ENCODE measurements around the gene ZRANB2.
A peak's percentile ranks its signal among the peaks of the same experiment; 100 is the strongest.

ZRANB2 gene

DNA sequence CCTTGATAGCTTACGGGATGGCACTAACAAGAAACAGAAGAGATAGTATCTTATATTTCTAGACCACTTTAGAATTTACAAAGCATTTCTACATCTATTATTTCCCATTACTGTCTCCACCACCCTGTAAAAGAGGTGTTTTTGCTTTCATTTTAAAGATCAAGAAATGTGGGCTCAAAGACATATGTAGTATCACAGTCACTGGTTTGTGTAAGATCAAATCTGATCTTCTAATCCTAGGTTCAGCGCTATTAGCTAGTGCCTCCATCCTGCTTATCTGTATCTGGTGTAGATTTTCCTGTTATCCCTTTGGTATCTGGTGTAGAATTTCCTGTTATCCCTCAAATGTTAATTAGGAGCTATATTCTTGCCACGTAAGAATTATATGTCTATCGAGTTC lies 23.6 kb upstream of the ZRANB2 start:
- Histone ChIP-seq H3K4me2 (ENCODE audit: low read length) (no peak overlapping the region), H3K79me1 (ENCODE audit: low read length) (no peaks in the 10 kb centered on the region), H3K9ac (ENCODE audit: low read length) (no peak overlapping the region), H3K4me1 (ENCODE audit: control insufficient read depth, low read depth, low read length) (no peaks in the 10 kb centered on the region), H2BK5ac (ENCODE audit: low read length) (no peak overlapping the region), H4K8ac (ENCODE audit: low read depth, low read length) (no peak overlapping the region), H3K36me3 (ENCODE audit: control insufficient read depth, insufficient read depth, low read length) (no peaks in the 10 kb centered on the region), H3K23ac (ENCODE audit: low read length) (no peak overlapping the region), H3K18ac (ENCODE audit: low read length) (no peak overlapping the region), H2BK120ac (ENCODE audit: low read depth, low read length) (no peak overlapping the region), H3K4me3 (ENCODE audit: low read length) (no peak overlapping the region), H2AK5ac (ENCODE audit: low read length) (no peak overlapping the region), H3K79me2 (ENCODE audit: control insufficient read depth, insufficient read depth, low read length) (no peaks in the 10 kb centered on the region), H3K4ac (ENCODE audit: low read depth, low read length) (no peak overlapping the region), H2BK15ac (replicated peaks; ENCODE audit: low read depth) (no peak overlapping the region), H3K27ac (ENCODE audit: low read depth, low read length) (no peak overlapping the region), H3K56ac (ENCODE audit: low read length) (no peak overlapping the region), H3K27me3 (ENCODE audit: insufficient read depth, low read length, poor library complexity) (no peaks in the 10 kb centered on the region), H4K5ac (ENCODE audit: low read length) (no peak overlapping the region)
- DNase-seq = no peak
- no CpG with 5 or more reads among the region's 4 CpGs for WGBS (ENCODE audit: extremely low coverage, insufficient coverage, low lambda C conversion rate)

DNA sequence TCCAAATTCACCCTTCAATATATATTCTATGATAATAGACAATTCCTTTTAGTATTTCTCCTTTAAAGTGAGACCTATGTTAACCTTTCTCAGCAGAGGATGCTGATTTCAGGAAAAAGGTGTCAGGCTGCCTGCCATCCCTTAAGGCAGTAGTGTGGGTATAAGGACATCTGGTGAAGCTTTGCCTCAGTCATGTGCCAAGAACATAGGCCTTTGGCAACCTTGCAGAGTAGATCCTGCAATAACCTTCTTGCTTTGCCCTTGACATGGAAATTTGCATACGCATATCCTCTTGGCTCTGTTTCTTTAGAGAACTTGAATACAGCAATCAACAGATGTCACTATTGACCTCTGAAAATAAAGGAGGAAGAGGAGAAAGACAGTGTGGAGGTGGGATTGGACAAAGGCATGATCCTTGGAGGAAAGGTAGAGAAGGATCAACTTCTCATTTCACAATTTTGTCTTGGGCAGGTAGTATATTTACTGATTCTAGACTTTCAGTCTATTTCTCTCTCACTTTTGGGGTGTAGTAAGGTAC lies 21.1 kb upstream of the ZRANB2 start:
- H2BK5ac ChIP-seq (ENCODE audit: low read length) = no peak overlapping the region
- H4K8ac ChIP-seq (ENCODE audit: low read depth, low read length) = no peak overlapping the region
- H3K23ac ChIP-seq (ENCODE audit: low read length) = no peak overlapping the region
- H2BK15ac ChIP-seq (replicated peaks; ENCODE audit: low read depth) = no peak overlapping the region
- DNase-seq = peak; percentile 11
- no peaks in the 10 kb centered on the region for H3K79me1 ChIP-seq (ENCODE audit: low read length)
- no peak overlapping the region for H2AK5ac ChIP-seq (ENCODE audit: low read length)
- no peaks in the 10 kb centered on the region for H3K4me1 ChIP-seq (ENCODE audit: control insufficient read depth, low read depth, low read length)
- no peak overlapping the region for H3K9ac ChIP-seq (ENCODE audit: low read length)
- no peak overlapping the region for H3K4me2 ChIP-seq (ENCODE audit: low read length)
- no peaks in the 10 kb centered on the region for H3K36me3 ChIP-seq (ENCODE audit: control insufficient read depth, insufficient read depth, low read length)
- no peak overlapping the region for H2BK120ac ChIP-seq (ENCODE audit: low read depth, low read length)
- H3K79me2 ChIP-seq (ENCODE audit: control insufficient read depth, insufficient read depth, low read length) = no peaks in the 10 kb centered on the region
- H4K5ac ChIP-seq (ENCODE audit: low read length) = no peak overlapping the region
- no CpG with 5 or more reads among the region's 1 CpG for WGBS (ENCODE audit: extremely low coverage, insufficient coverage, low lambda C conversion rate)
- H3K18ac ChIP-seq (ENCODE audit: low read length) = no peak overlapping the region
- H3K56ac ChIP-seq (ENCODE audit: low read length) = no peak overlapping the region
- no peak overlapping the region for H3K4ac ChIP-seq (ENCODE audit: low read depth, low read length)
- no peak overlapping the region for H3K27ac ChIP-seq (ENCODE audit: low read depth, low read length)
- H3K4me3 ChIP-seq (ENCODE audit: low read length) = no peak overlapping the region
- no peaks in the 10 kb centered on the region for H3K27me3 ChIP-seq (ENCODE audit: insufficient read depth, low read length, poor library complexity)

DNA sequence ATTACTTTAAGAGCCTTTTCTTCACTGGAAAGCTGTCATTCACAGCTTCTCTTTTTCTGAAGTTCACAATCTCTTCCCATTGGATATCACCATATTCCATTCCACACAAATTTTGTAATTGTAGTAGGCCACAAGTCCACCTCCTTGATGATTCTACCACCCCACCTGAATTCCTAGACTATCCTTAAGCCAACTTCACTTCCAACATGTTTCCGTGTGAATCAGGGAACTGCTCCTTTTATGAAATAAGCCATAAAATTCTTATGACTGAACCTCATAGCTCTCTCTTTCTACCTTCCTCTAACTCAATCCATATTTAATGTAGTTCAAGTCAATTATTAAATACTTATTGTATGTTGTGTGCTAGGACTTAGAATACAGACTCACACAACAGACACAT lies 16.6 kb upstream of the ZRANB2 start:
- Histone ChIP-seq H4K8ac (ENCODE audit: low read depth, low read length) (no peak overlapping the region), H2BK120ac (ENCODE audit: low read depth, low read length) (no peak overlapping the region), H3K79me2 (ENCODE audit: control insufficient read depth, insufficient read depth, low read length) (no peaks in the 10 kb centered on the region), H3K36me3 (ENCODE audit: control insufficient read depth, insufficient read depth, low read length) (no peaks in the 10 kb centered on the region), H2BK5ac (ENCODE audit: low read length) (no peak overlapping the region), H3K4ac (ENCODE audit: low read depth, low read length) (no peak overlapping the region), H2AK5ac (ENCODE audit: low read length) (no peak overlapping the region), H3K4me3 (ENCODE audit: low read length) (no peak overlapping the region), H3K23ac (ENCODE audit: low read length) (no peak overlapping the region), H3K9ac (ENCODE audit: low read length) (no peak overlapping the region), H3K4me1 (ENCODE audit: control insufficient read depth, low read depth, low read length) (no peaks in the 10 kb centered on the region), H3K4me2 (ENCODE audit: low read length) (no peak overlapping the region), H2BK15ac (replicated peaks; ENCODE audit: low read depth) (no peak overlapping the region), H4K5ac (ENCODE audit: low read length) (no peak overlapping the region), H3K27me3 (ENCODE audit: insufficient read depth, low read length, poor library complexity) (no peaks in the 10 kb centered on the region), H3K18ac (ENCODE audit: low read length) (no peak overlapping the region), H3K79me1 (ENCODE audit: low read length) (no peaks in the 10 kb centered on the region), H3K27ac (ENCODE audit: low read depth, low read length) (no peak overlapping the region), H3K56ac (ENCODE audit: low read length) (no peak overlapping the region)
- no peak for DNase-seq
- WGBS (ENCODE audit: extremely low coverage, insufficient coverage, low lambda C conversion rate) = no CpG with 5 or more reads among the region's 1 CpG

DNA sequence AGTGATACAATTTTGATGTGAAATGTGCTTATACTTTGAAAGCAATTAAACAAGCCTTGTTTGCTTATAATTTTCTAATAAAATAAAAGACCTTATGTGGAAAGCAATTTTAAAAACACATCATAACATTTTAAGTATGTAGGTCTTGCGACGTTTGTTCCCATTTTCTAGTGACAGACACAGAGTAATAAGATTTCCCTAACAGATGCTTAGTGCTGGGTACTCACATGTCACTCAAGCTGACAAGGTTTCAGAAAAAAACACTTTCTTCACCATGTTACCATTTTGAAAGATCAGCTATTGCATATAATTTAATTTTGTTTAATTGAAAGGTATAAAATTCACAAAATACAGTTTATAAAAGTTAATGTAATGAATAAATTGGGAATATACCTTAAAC lies 14.1 kb upstream of the ZRANB2 start:
- H3K79me2 ChIP-seq (ENCODE audit: control insufficient read depth, insufficient read depth, low read length) = no peaks in the 10 kb centered on the region
- no peak overlapping the region for H3K9ac ChIP-seq (ENCODE audit: low read length)
- no peak overlapping the region for H3K27ac ChIP-seq (ENCODE audit: low read depth, low read length)
- H3K4me3 ChIP-seq (ENCODE audit: low read length) = no peak overlapping the region
- H3K23ac ChIP-seq (ENCODE audit: low read length) = no peak overlapping the region
- H3K79me1 ChIP-seq (ENCODE audit: low read length) = no peaks in the 10 kb centered on the region
- H2BK120ac ChIP-seq (ENCODE audit: low read depth, low read length) = no peak overlapping the region
- no peaks in the 10 kb centered on the region for H3K27me3 ChIP-seq (ENCODE audit: insufficient read depth, low read length, poor library complexity)
- WGBS (ENCODE audit: extremely low coverage, insufficient coverage, low lambda C conversion rate) = no CpG with 5 or more reads among the region's 2 CpGs
- no peak overlapping the region for H3K4me2 ChIP-seq (ENCODE audit: low read length)
- no peak overlapping the region for H4K8ac ChIP-seq (ENCODE audit: low read depth, low read length)
- H4K5ac ChIP-seq (ENCODE audit: low read length) = no peak overlapping the region
- no peak overlapping the region for H3K4ac ChIP-seq (ENCODE audit: low read depth, low read length)
- no peak overlapping the region for H2BK15ac ChIP-seq (replicated peaks; ENCODE audit: low read depth)
- no peak for DNase-seq
- H2BK5ac ChIP-seq (ENCODE audit: low read length) = no peak overlapping the region
- no peak overlapping the region for H2AK5ac ChIP-seq (ENCODE audit: low read length)
- H3K36me3 ChIP-seq (ENCODE audit: control insufficient read depth, insufficient read depth, low read length) = no peaks in the 10 kb centered on the region
- no peaks in the 10 kb centered on the region for H3K4me1 ChIP-seq (ENCODE audit: control insufficient read depth, low read depth, low read length)
- no peak overlapping the region for H3K18ac ChIP-seq (ENCODE audit: low read length)
- no peak overlapping the region for H3K56ac ChIP-seq (ENCODE audit: low read length)

DNA sequence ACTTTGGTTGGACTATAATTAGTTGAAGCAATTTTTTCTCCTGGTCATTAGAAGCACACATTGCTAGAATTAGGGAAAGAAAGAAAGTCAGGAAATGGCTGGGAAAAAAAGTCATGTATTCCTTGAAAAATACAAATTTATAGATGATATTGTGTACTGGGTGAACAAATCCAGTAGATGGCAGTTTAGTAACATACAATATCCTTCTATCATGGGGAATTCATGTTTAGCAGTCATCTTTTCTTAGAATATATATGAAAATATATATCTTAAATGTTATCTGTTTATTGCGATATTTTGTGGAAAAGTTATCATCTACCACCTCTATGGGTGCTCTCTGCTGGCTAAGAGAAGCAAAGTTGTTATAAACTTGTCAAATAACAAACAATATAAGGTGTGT lies 13.1 kb upstream of the ZRANB2 start:
- no peak overlapping the region for H4K8ac ChIP-seq (ENCODE audit: low read depth, low read length)
- H3K27me3 ChIP-seq (ENCODE audit: insufficient read depth, low read length, poor library complexity) = no peaks in the 10 kb centered on the region
- no peak overlapping the region for H3K56ac ChIP-seq (ENCODE audit: low read length)
- no peak overlapping the region for H3K9ac ChIP-seq (ENCODE audit: low read length)
- H3K4ac ChIP-seq (ENCODE audit: low read depth, low read length) = no peak overlapping the region
- no peaks in the 10 kb centered on the region for H3K36me3 ChIP-seq (ENCODE audit: control insufficient read depth, insufficient read depth, low read length)
- no peak overlapping the region for H2BK120ac ChIP-seq (ENCODE audit: low read depth, low read length)
- no peak overlapping the region for H3K23ac ChIP-seq (ENCODE audit: low read length)
- no peaks in the 10 kb centered on the region for H3K79me2 ChIP-seq (ENCODE audit: control insufficient read depth, insufficient read depth, low read length)
- H3K4me1 ChIP-seq (ENCODE audit: control insufficient read depth, low read depth, low read length) = no peaks in the 10 kb centered on the region
- no peak for DNase-seq
- no CpG with 5 or more reads among the region's 1 CpG for WGBS (ENCODE audit: extremely low coverage, insufficient coverage, low lambda C conversion rate)
- H3K4me3 ChIP-seq (ENCODE audit: low read length) = no peak overlapping the region
- H3K18ac ChIP-seq (ENCODE audit: low read length) = no peak overlapping the region
- H2BK15ac ChIP-seq (replicated peaks; ENCODE audit: low read depth) = no peak overlapping the region
- no peak overlapping the region for H2BK5ac ChIP-seq (ENCODE audit: low read length)
- no peak overlapping the region for H3K4me2 ChIP-seq (ENCODE audit: low read length)
- H2AK5ac ChIP-seq (ENCODE audit: low read length) = no peak overlapping the region
- H3K79me1 ChIP-seq (ENCODE audit: low read length) = no peaks in the 10 kb centered on the region
- no peak overlapping the region for H3K27ac ChIP-seq (ENCODE audit: low read depth, low read length)
- no peak overlapping the region for H4K5ac ChIP-seq (ENCODE audit: low read length)

DNA sequence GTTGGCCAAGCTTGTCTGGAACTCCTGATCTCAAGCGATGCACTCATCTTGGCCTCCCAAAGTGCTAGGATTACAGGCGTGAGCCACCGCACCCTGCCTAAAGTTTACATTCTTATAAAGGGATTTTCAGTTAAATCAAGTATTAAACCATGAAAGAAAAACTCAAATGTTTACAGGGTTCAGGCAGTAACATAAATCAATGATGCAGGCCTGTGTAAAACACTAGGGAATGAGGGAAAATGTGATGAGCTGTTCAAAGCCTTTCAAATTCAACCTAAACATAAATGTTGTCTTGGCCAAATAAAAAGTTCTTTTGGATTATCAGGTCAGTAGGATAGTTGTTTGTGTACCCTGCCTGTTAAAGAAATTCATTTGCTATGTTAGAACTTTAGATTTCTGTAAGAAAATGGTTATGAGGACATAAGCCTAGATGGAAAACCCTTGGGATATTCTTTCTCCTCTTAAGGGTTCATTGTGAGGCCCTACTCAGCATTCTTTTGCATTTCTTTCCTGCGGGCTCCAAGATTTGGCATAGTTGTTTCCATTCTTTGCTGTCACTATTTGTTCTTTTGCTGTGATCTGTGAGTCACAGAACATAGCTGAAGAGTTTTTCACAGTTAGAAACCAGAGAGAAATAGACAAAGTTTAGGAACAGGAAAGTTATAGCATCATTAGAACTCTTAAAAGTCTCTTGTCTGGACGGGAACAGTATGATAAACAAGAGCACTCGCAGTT lies 8.9 kb upstream of the ZRANB2 start:
- H4K5ac ChIP-seq (ENCODE audit: low read length) = no peak overlapping the region
- no peak overlapping the region for H4K8ac ChIP-seq (ENCODE audit: low read depth, low read length)
- H3K9ac ChIP-seq (ENCODE audit: low read length) = no peak overlapping the region
- no peak overlapping the region for H2AK5ac ChIP-seq (ENCODE audit: low read length)
- no peak overlapping the region for H3K27ac ChIP-seq (ENCODE audit: low read depth, low read length)
- no peak overlapping the region for H2BK120ac ChIP-seq (ENCODE audit: low read depth, low read length)
- DNase-seq = no peak
- no peak overlapping the region for H2BK5ac ChIP-seq (ENCODE audit: low read length)
- no peak overlapping the region for H3K4ac ChIP-seq (ENCODE audit: low read depth, low read length)
- no peaks in the 10 kb centered on the region for H3K4me1 ChIP-seq (ENCODE audit: control insufficient read depth, low read depth, low read length)
- no peaks in the 10 kb centered on the region for H3K36me3 ChIP-seq (ENCODE audit: control insufficient read depth, insufficient read depth, low read length)
- WGBS (ENCODE audit: extremely low coverage, insufficient coverage, low lambda C conversion rate) = no CpG with 5 or more reads among the region's 6 CpGs
- no peaks in the 10 kb centered on the region for H3K79me1 ChIP-seq (ENCODE audit: low read length)
- H3K23ac ChIP-seq (ENCODE audit: low read length) = no peak overlapping the region
- no peaks in the 10 kb centered on the region for H3K27me3 ChIP-seq (ENCODE audit: insufficient read depth, low read length, poor library complexity)
- H3K4me2 ChIP-seq (ENCODE audit: low read length) = no peak overlapping the region
- H3K18ac ChIP-seq (ENCODE audit: low read length) = no peak overlapping the region
- no peak overlapping the region for H2BK15ac ChIP-seq (replicated peaks; ENCODE audit: low read depth)
- no peak overlapping the region for H3K4me3 ChIP-seq (ENCODE audit: low read length)
- H3K56ac ChIP-seq (ENCODE audit: low read length) = no peak overlapping the region
- no peaks in the 10 kb centered on the region for H3K79me2 ChIP-seq (ENCODE audit: control insufficient read depth, insufficient read depth, low read length)

Data from mesendoderm (in vitro differentiated cells).